H1 (cell line): ENCODE data around the gene RASAL2. TPM values are rescaled to one million over a fixed set of nuclear protein-coding genes. Genes with fewer than 3 reads are reported as not detected.

ENCODE experiments used
- polyA plus RNA-seq, 7 experiments: library from polyadenylated mRNA; depleted of rRNA in 3 of 7; stranded (reverse) in 5 of 7; unstranded in 2 of 7; fragments of >200 nt in 5 of 7; fragments of 200-250 nt in 2 of 7; gene quantifications; 1 replicate in 5 of 7; 2 replicates in 1 of 7; 4 replicates in 1 of 7; pipeline versions ENCODE4 v1.2.1 to v1.2.3, GENCODE V29; 2011 to 2013; ENCODE audit warnings: missing spikeins in 2 of 7, mixed read lengths in 2 of 7
- small RNA-seq: library from polyadenylated mRNA; stranded (forward); fragments of <200 nt; extraction: miRNeasy Mini kit (QIAGEN cat#:217004); gene quantifications from one replicate; pipeline ENCODE3, GENCODE V24; 2013; ENCODE audit not compliant: insufficient read depth
- total RNA-seq: library from RNA; stranded (reverse); fragmentation: NEBNext Ultra II Directional; extraction: Animal tissue kit (Norgen Biotek cat#: 25700); gene quantifications from 2 replicates; pipeline ENCODE4 v1.2.1, GENCODE V29; 2021

RASAL2 gene
- total and polyA plus RNA-seq, 2 of the 8 experiments (the other 6 are each of a cell fraction or from before 2014, with no cell fraction given): 15.9 to 32.5 TPM

Small RNA genes lying within 50 kb of the gene (small RNA-seq; reads per million reads assigned to genes)
- gene RF00017: not detected

Other genes with a start within 250 kb of the RASAL2 start
- gene SEC16B, start 124.0 kb upstream of the RASAL2 start, total RNA-seq: 0.56 and 1.5 TPM in 2 replicates
- 0.94 and 1.4 TPM in 2 replicates for gene SEC16B, start 124.0 kb upstream of the RASAL2 start, polyA plus RNA-seq (2011; rRNA removed)